T-cell (primary cell): ENCODE data around the gene IDS. TPM values are rescaled to one million over a fixed set of nuclear protein-coding genes. Genes with fewer than 3 reads are reported as not detected.
"Not testable (repeated sequence)": the region's sequence is repeated elsewhere in the genome, so short reads cannot be mapped to it uniquely, and the experiment has no call there.

Source experiments
- ATAC-seq, 4 experiments: fragments of 200-7000 bp in 3 of 4; fragments of 150-1000 bp in 1 of 4; cut with Tn5 transposase; replicated peaks in 1 of 4; 1 replicate in 3 of 4; 2 replicates in 1 of 4; pipeline ENCODE4 v1.10.0; 2021; ENCODE audit warnings: moderate library complexity in 3 of 4, mild to moderate bottlenecking in 2 of 4, moderate number of reproducible peaks in 1 of 4
- CTCF ChIA-PET, 2 donors: fragments of 300-600 bp; sonication (Branson Sonifier 250); formaldehyde crosslinking; loops; one replicate each; lab custom pipeline; 2022; ENCODE audit warnings: antibody characterized with exemption in 2 of 2; lab: Charles Lee
- POLR2A ChIA-PET, 2 donors: fragments of 300-600 bp; sonication (Branson Sonifier 250); formaldehyde crosslinking; loops; one replicate each; lab custom pipeline; 2022; ENCODE audit warnings: antibody characterized with exemption in 2 of 2; lab: Charles Lee
- DNase-seq, 35 experiments: peaks; one replicate each; pipeline versions ENCODE4 v3.0.0 to v3.0.0-alpha.2; 2013 to 2023
- H3K27ac ChIP-seq: one replicate; pipeline ENCODE4 v1.5.1; 2013; ENCODE audit warnings: low read length
- H3K27me3 ChIP-seq, 2 experiments: replicated peaks in 1 of 2; 1 replicate in 1 of 2; 2 replicates in 1 of 2; pipeline versions ENCODE4 v1.6.1 to v1.7.0; 2013; ENCODE audit warnings: low read length in 1 of 2, mixed read lengths in 1 of 2; ENCODE audit not compliant: control insufficient read depth in 2 of 2, insufficient read depth in 2 of 2; ENCODE audit errors: extremely low read depth in 1 of 2
- H3K36me3 ChIP-seq, 2 donors: 1 replicate in 1 of 2; 2 replicates in 1 of 2; pipeline versions ENCODE4 v1.6.1 to v1.7.0; 2013; ENCODE audit warnings: low read length in 1 of 2; ENCODE audit not compliant: control insufficient read depth in 2 of 2, insufficient read depth in 1 of 2; ENCODE audit errors: extremely low read depth in 1 of 2
- H3K4me1 ChIP-seq, 2 experiments: 1 replicate in 1 of 2; 2 replicates in 1 of 2; pipeline versions ENCODE4 v1.6.1 to v1.7.0; 2013; ENCODE audit warnings: low read length in 2 of 2, mixed read lengths in 1 of 2; ENCODE audit not compliant: insufficient read depth in 2 of 2, control insufficient read depth in 1 of 2; ENCODE audit errors: extremely low read depth in 1 of 2
- H3K4me3 ChIP-seq, 2 donors: 1 replicate in 1 of 2; 2 replicates in 1 of 2; pipeline versions ENCODE4 v1.5.1 to v1.7.0; 2013; ENCODE audit warnings: mild to moderate bottlenecking in 2 of 2, low read length in 1 of 2, moderate library complexity in 1 of 2; ENCODE audit not compliant: control insufficient read depth in 1 of 2; ENCODE audit errors: extremely low read depth in 1 of 2
- H3K9me3 ChIP-seq: 2 replicates; pipeline ENCODE4 v1.7.0; 2013
- H3K27ac Mint-ChIP-seq, 2 donors: one replicate each; pipeline ENCODE4 v1.8.0; 2020 to 2021; ENCODE audit warnings: mild to moderate bottlenecking in 2 of 2, mixed read lengths in 2 of 2
- H3K27me3 Mint-ChIP-seq, 2 donors: one replicate each; pipeline ENCODE4 v1.8.0; 2021 to 2022; ENCODE audit warnings: mixed read lengths in 2 of 2
- H3K36me3 Mint-ChIP-seq: one replicate; pipeline ENCODE4 v1.8.0; 2021; ENCODE audit warnings: mixed read lengths
- H3K4me1 Mint-ChIP-seq, 3 donors: one replicate each; pipeline ENCODE4 v1.8.0; 2020 to 2022; ENCODE audit warnings: mixed read lengths in 3 of 3, mild to moderate bottlenecking in 1 of 3
- H3K4me3 Mint-ChIP-seq, 3 donors: one replicate each; pipeline ENCODE4 v1.8.0; 2020 to 2022; ENCODE audit warnings: mild to moderate bottlenecking in 3 of 3, mixed read lengths in 3 of 3, moderate library complexity in 3 of 3
- H3K9me3 Mint-ChIP-seq, 3 donors: one replicate each; pipeline ENCODE4 v1.8.0; 2020 to 2022; ENCODE audit warnings: mixed read lengths in 3 of 3
- WGBS: methylation state at CpG from one replicate; pipeline ENCODE4 v1.1.5; 2013; ENCODE audit warnings: missing lambda C conversion rate; ENCODE audit not compliant: insufficient coverage; 5-methylcytosine and 5-hydroxymethylcytosine counted together
- total RNA-seq, 35 experiments: library from RNA in 6 of 35; stranded (reverse) in 6 of 35; fragments of 120-200 nt in 1 of 35; gene quantifications; one replicate each; pipeline versions ENCODE4 v1.2.1 to v1.2.4 and lab custom pipeline; 2013 to 2026

IDS gene
- total RNA-seq, 5 donors from 2014 or later (not counting 1 experiment from before 2014, with no cell fraction given), result 152 to 402 (median 182) TPM

- POLR2A ChIA-PET, result interaction anchor here in 1 of 2 donors (0.8 to 1.7 kb wide), 4 partner anchors 11 to 412 kb away, joined by 4 to 10 read pairs (median 6); partner anchors contain the start of gene EOLA1
- WGBS, result no CpG with 5 or more reads among the region's 1 CpG
- Histone ChIP-seq H3K4me3 (no peak overlapping the region), H3K27ac (no peak overlapping the region), H3K36me3 (no peaks in the 10 kb centered on the region), H3K9me3 (no peaks in the 10 kb centered on the region), H3K27me3 (no peaks in the 10 kb centered on the region), H3K4me1 (peaks cover 0 to 30% of the 10 kb centered on the region in 2 experiments)
- Mint-ChIP-seq H3K36me3 (peaks cover 4% of the 10 kb centered on the region), H3K27ac (peak overlapping the region in 1 of 2 donors; percentile 17), H3K27me3 (peaks cover 0 to 6% of the 10 kb centered on the region in 2 donors), H3K9me3 (no peaks in the 10 kb centered on the region), H3K4me3 (no peak overlapping the region), H3K4me1 (peaks cover 5 to 33% (median 27%) of the 10 kb centered on the region in 3 donors)
- CTCF ChIA-PET, result interaction anchor here (0.6 to 1.9 kb wide), 7 partner anchors 11 to 1429 kb away, joined by 3 to 23 read pairs (median 5); no protein-coding TSS in a partner anchor
- DNase-seq, result no peak
- no peak for ATAC-seq
Observed at GRCh38 chrX:149528381-149528780, 23.3 kb upstream of the IDS start.

GRCh38 chrX:149527705-149528104 is 22.6 kb upstream of the IDS start:
- peaks cover 4% of the 10 kb centered on the region for H3K36me3 Mint-ChIP-seq
- peaks cover 0 to 6% of the 10 kb centered on the region in 2 donors for H3K27me3 Mint-ChIP-seq
- Histone ChIP-seq H3K27ac (no peak overlapping the region), H3K4me3 (no peak overlapping the region), H3K27me3 (no peaks in the 10 kb centered on the region), H3K36me3 (no peaks in the 10 kb centered on the region), H3K4me1 (peaks cover 2 to 36% of the 10 kb centered on the region in 2 experiments), H3K9me3 (no peaks in the 10 kb centered on the region)
- ChIA-PET CTCF (interaction anchor here in 1 of 2 donors (1.0 to 1.9 kb wide), 4 partner anchors 12 to 411 kb away, joined by 3 to 23 read pairs (median 4); partner anchors contain the start of gene EOLA1), POLR2A (interaction anchor here (0.5 to 1.9 kb wide), 4 partner anchors 12 to 13 kb away, joined by 3 to 7 read pairs (median 5); no protein-coding TSS in a partner anchor)
- H3K4me3 Mint-ChIP-seq, result no peak overlapping the region
- DNase-seq (peak in 14 of 35 experiments; percentile 11 to 65 (median 30)), ATAC-seq (peak in 1 of 4 experiments; percentile 32)
- no CpG with 5 or more reads among the region's 1 CpG for WGBS
- peaks cover 5 to 37% (median 27%) of the 10 kb centered on the region in 3 donors for H3K4me1 Mint-ChIP-seq
- H3K9me3 Mint-ChIP-seq, result no peaks in the 10 kb centered on the region
- H3K27ac Mint-ChIP-seq, result peak overlapping the region; percentile 50 to 87

- not testable (repeated sequence) for H3K27me3 Mint-ChIP-seq, H3K9me3 ChIP-seq, H3K36me3 ChIP-seq, H3K36me3 Mint-ChIP-seq, H3K9me3 Mint-ChIP-seq, H3K4me3 ChIP-seq, H3K4me3 Mint-ChIP-seq, H3K27me3 ChIP-seq, ATAC-seq
- Histone ChIP-seq H3K4me1 (peaks cover 5 to 46% of the 10 kb centered on the region in 2 experiments), H3K27ac (peak overlapping the region; percentile 91)
- DNase-seq, result peak in 1 of 35 experiments; percentile 22
- Mint-ChIP-seq H3K27ac (peak overlapping the region; percentile 91 to 97), H3K4me1 (peaks cover 12 to 43% (median 33%) of the 10 kb centered on the region in 3 donors)
- WGBS, result no CpG with 5 or more reads among the region's 13 CpGs
- CTCF ChIA-PET, result interaction anchor here (0.7 to 1.0 kb wide), 3 partner anchors 14 to 21 kb away, joined by 3 to 5 read pairs (median 4); partner anchors contain the start of gene IDS (in 1 of the 2)
- POLR2A ChIA-PET, result interaction anchor here (1.2 to 1.9 kb wide), 3 partner anchors 13 to 21 kb away, joined by 6 to 26 read pairs (median 11); partner anchors contain the start of genes EOLA1 (in 1 of the 2) and IDS (in 1 of the 2)
Observed at GRCh38 chrX:149526318-149527033, 21.4 kb upstream of the IDS start.

- Histone ChIP-seq H3K27ac (peak overlapping the region; percentile 91), H3K4me1 (peaks cover 5 to 50% of the 10 kb centered on the region in 2 experiments)
- H3K27me3 ChIP-seq, H3K4me3 ChIP-seq, H3K36me3 ChIP-seq, H3K9me3 ChIP-seq, H3K36me3 Mint-ChIP-seq, H3K27me3 Mint-ChIP-seq, H3K9me3 Mint-ChIP-seq: not testable (repeated sequence)
- POLR2A ChIA-PET, result interaction anchor here in 1 of 2 donors (1.2 kb wide), 2 partner anchors 14 to 21 kb away, joined by 11 to 26 read pairs; partner anchors contain the start of genes EOLA1 and IDS
- peak in 17 of 35 experiments; percentile 13 to 68 (median 26) for DNase-seq
- CTCF ChIA-PET, result interaction anchor here (0.7 to 1.1 kb wide), 4 partner anchors 14 to 20 kb away, joined by 3 to 5 read pairs (median 4); partner anchors contain the start of gene IDS (in 1 of the 2)
- WGBS, result no CpG with 5 or more reads among the region's 5 CpGs
- H3K27ac Mint-ChIP-seq, result peak overlapping the region; percentile 91 to 97
- peaks cover 18 to 48% (median 38%) of the 10 kb centered on the region in 3 donors for H3K4me1 Mint-ChIP-seq
- peak; percentile 37 to 73 (median 66) for ATAC-seq
- peak overlapping the region; percentile 37 to 61 (median 50) for H3K4me3 Mint-ChIP-seq
Observed at GRCh38 chrX:149525903-149526302, 20.8 kb upstream of the IDS start.

- H3K36me3 ChIP-seq, POLR2A ChIA-PET, H3K4me3 ChIP-seq, H3K9me3 ChIP-seq, H3K27me3 Mint-ChIP-seq, H3K9me3 Mint-ChIP-seq, H3K36me3 Mint-ChIP-seq, H3K27me3 ChIP-seq: not testable (repeated sequence)
- CTCF ChIA-PET, result interaction anchor here in 1 of 2 donors (1.1 kb wide), 1 partner anchor 15 kb away, joined by 3 read pairs; no protein-coding TSS in a partner anchor
- Mint-ChIP-seq H3K4me3 (peak overlapping the region in 2 of 3 donors; percentile 13 to 37), H3K4me1 (peaks cover 23 to 52% (median 43%) of the 10 kb centered on the region in 3 donors), H3K27ac (peak overlapping the region; percentile 91 to 97)
- H3K4me1 ChIP-seq, result peaks cover 5 to 51% of the 10 kb centered on the region in 2 experiments
- peak overlapping the region; percentile 91 for H3K27ac ChIP-seq
- peak; percentile 81 to 86 (median 84) for ATAC-seq
- DNase-seq, result peak in 34 of 35 experiments; percentile 50 to 83 (median 68)
- no CpG with 5 or more reads among the region's 10 CpGs for WGBS
Observed at GRCh38 chrX:149525389-149525788, 20.3 kb upstream of the IDS start.

GRCh38 chrX:149522916-149523315 is 17.8 kb upstream of the IDS start:
- Mint-ChIP-seq H3K27me3 (peaks cover 0 to 5% of the 10 kb centered on the region in 2 donors), H3K36me3 (no peaks in the 10 kb centered on the region), H3K4me1 (peaks cover 29 to 62% (median 48%) of the 10 kb centered on the region in 3 donors), H3K9me3 (no peaks in the 10 kb centered on the region), H3K27ac (peak overlapping the region in 1 of 2 donors; percentile 61), H3K4me3 (peak overlapping the region in 1 of 3 donors; percentile 13)
- H3K9me3 ChIP-seq, result no peaks in the 10 kb centered on the region
- no peak for ATAC-seq
- POLR2A ChIA-PET, result interaction anchor here (1.3 to 1.6 kb wide), 2 partner anchors 18 to 19 kb away, joined by 4 to 5 read pairs; partner anchors contain the start of gene IDS (in 1 of the 2)
- 100% methylated on average over 1 of the region's 2 CpGs for WGBS
- CTCF ChIA-PET, result interaction anchor here (0.5 to 1.2 kb wide), 4 partner anchors 11 to 32 kb away, joined by 3 to 5 read pairs (median 3); no protein-coding TSS in a partner anchor
- no peak for DNase-seq
- H3K4me1 ChIP-seq, result peaks cover 5 to 51% of the 10 kb centered on the region in 2 experiments
- H3K27ac ChIP-seq, result no peak overlapping the region
- no peaks in the 10 kb centered on the region for H3K27me3 ChIP-seq
- no peak overlapping the region for H3K4me3 ChIP-seq
- H3K36me3 ChIP-seq, result no peaks in the 10 kb centered on the region
